Stimulated activated CD4-positive, alpha-beta T cell treated with anti-CD3 and anti-CD28 coated beads, TNF-alpha, amount 100 ng/mL, for 48 hours (primary cell): Measurements from ENCODE around the gene RDH16.
"Not testable (repeated sequence)": the region's sequence is repeated elsewhere in the genome, so short reads cannot be mapped to it uniquely, and the experiment has no call there.

Experiments
- DNase-seq, 3 donors: peaks; one replicate each; pipeline ENCODE4 v3.0.0-alpha.2; 2020; ENCODE audit warnings: low read depth in 3 of 3

RDH16 gene

GRCh38 chr12:56921346-56921745 lies 36.1 kb downstream of the RDH16 start:
- DNase-seq: no peak

DNA sequence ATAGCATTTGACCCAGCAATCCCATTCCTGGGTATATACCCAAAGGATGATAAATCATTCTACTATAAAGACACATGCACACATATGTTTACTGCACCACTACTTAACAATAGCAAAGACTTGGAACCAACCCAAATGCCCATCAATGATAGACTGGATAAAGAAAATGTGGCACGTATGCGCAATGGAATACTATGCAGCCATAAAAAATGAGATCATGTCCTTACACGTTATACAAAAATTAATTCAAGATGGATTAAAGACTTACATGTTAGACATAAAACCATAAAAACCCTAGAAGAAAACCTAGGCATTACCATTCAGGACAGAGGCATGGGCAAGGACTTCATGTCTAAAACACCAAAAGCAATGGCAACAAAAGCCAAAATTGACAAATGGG lies 39.3 kb downstream of the RDH16 start:
- DNase-seq: not testable (repeated sequence)

GRCh38 chr12:56916996-56917333 lies 40.4 kb downstream of the RDH16 start:
- DNase-seq: no peak

- DNase-seq: no peak
These were observed 41.0 kb downstream of the RDH16 start for GRCh38 chr12:56916296-56916995.

DNA sequence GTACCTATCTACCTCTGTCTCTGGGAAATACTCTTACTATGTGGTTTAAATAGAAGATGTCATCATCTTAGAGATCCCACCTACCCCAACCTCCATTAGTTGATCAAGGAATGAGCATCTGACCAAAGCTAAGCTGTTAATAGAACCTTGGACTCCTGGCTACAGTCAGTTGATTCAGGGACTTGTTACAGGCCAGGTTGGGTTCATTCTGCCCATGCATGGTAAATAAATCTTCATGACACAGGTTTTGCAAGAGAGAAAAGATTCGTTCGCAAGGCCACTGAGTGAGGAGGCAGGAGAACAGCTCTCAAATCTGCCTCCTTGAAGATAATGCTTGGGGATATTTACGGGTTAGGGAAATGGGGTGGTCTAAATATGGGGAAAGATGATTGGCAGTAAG lies 42.7 kb downstream of the RDH16 start:
- no peak for DNase-seq

- no peak for DNase-seq
These were observed 43.2 kb downstream of the RDH16 start for GRCh38 chr12:56914256-56914655.

DNA sequence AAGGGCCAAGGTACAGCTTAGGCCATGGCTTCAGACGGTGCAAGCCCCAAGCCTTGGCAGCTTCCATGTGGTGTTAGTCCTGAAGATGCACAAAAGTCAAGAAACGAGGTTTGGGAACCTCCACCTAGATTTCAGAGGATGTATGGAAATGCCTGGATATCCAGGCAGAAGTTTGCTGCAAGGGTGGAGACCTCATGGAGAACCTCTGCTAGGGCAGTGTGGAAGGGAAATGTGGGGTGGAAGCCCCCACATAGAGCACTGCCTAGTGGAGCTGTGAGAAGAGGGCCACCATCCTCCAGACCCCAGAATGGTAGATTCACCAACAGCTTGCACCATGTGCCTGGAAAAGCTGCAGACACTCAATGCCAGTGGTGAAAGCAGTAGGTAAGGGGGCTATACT lies 48.0 kb downstream of the RDH16 start:
- not testable (repeated sequence) for DNase-seq

GRCh38 chr12:56908136-56908535 lies 49.3 kb downstream of the RDH16 start:
- no peak for DNase-seq

DNA sequence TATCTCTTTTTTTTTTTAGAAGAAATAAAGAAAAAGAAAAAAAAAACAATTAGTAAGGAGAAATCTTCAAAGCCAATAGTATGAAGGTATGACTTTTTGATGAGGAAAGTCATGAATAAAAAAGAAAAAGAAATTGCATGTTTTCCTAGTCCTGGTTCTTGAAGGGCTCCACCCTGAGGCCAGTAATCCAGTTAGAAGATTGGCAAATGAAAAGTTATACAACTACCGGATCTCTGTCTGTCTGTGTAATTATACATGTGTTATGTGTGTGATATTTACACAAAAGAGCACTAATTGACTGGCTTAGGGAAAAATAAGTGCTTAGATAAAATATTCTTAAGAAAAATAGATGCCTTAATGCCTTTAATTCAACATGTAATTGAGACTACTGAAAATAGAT lies 51.6 kb downstream of the RDH16 start:
- no peak for DNase-seq

DNA sequence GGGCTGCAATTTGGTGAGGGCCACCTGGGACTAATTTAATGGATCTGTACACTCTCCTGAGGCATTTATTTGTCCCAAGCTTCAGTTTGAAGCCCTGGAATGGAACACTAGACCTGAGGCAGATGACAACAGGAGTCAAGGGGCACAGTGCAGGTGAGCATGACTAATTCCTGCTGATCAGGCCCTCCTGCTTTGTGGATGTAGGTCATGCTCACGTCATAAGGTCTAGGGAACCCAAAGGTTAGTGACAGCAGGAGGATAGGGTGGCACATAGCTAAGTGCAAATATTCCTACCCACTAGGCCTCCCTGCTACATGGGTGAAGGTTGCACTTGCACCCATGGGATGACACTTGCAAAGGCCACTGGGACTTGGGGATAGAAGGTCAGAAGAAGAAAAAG lies 54.0 kb downstream of the RDH16 start:
- DNase-seq: no peak
